NCI-H2171 (cell line): ENCODE data around the gene DHRSX.
"Not testable (repeated sequence)": the region's sequence is repeated elsewhere in the genome, so short reads cannot be mapped to it uniquely, and the experiment has no call there.

Experiments used
- DNase-seq: peaks from one replicate; lab custom pipeline; 2025; lab: John Stamatoyannopoulos, UW

Gene DHRSX

DNA sequence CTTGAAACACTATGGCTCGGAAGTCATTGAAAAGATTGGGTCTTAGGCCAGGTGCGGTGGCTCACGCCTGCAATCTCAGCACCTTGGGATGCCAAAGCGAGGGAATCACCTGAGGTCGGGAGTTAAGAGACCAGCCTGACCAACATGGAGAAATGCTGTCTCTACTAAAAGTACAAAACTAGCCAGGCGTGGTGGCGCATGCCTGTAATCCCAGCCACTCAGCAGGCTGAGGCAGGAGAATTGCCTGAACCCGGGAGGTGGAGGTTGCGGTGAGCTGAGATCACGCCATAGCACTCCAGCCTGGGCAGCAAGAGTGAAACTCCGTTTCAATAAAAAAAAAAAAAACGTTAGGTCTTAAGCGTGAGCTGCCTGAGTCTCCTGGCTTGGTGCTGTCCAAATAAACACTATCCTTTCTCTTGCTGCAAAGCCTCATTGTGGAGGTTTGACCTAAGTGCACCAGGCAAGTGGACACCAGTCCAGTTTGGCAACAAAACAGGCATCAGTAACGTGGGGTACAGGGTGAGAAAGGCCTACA, 185.9 kb downstream of the DHRSX start:
- no peak for DNase-seq

DNA sequence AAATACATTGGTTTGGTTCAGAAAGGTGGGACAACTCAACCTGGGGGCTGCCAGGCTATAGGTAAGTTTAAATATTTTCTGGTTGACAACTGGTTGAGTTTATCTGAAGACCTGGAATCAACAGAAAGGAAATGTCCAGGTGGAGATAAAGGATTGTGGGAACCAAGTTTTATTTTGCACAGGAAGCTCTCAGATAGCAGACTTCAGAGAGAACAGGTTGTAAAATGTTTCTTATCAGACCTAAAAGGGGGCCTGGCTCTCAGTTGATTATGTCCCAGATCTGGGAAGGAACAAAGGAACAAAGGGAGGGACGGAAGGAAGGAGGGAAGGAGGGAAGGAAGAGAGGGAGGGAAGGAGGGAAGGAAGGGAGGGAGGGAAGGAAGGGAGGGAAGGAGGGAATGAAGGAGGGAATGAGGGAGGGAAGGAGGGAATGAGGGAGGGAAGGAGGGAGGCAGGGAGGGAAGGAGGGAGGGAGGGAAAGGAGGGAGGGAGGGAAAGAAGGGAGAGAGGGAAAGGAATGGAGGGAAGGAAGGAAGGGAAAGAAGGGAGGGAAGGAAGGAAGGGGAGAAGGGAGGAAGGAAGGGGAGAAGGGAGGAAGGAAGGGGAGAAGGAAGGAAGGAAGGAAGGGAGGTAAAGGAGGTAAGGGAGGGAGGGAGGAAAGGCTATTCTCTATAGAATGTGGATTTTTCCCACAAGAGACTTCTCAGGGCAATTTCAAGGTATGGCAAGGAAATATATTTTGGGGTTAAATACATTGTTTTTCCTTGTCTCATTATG, 186.7 kb downstream of the DHRSX start:
- no peak for DNase-seq

DNA sequence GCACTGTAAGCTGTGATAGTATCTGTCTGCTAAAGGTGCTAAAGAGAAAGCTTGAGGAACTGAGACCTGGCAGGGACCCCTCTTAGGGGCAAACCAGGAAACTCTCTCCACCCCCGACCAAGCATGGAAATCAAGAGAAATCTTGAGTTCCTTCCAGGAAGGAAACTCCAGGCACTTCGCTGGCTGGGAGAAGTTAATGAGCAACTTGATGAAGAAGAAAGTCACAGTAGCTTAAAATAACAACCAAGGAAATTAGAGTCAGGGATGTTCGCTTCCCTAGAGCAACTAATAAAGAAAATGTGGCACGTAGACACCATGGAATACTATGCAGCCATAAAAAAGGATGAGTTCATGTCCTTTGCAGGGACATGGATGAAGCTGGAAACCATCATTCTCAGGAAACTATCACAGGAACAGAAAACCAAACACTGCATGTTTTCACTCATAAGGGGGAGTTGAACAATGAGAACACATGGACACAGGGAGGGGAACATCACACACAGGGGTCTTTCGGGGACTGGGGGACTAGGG, 188.7 kb downstream of the DHRSX start:
- DNase-seq = not testable (repeated sequence)

- DNase-seq = no peak
Measured at GRCh38 chrX:2311501-2311900, 189.3 kb downstream of the DHRSX start.

DNA sequence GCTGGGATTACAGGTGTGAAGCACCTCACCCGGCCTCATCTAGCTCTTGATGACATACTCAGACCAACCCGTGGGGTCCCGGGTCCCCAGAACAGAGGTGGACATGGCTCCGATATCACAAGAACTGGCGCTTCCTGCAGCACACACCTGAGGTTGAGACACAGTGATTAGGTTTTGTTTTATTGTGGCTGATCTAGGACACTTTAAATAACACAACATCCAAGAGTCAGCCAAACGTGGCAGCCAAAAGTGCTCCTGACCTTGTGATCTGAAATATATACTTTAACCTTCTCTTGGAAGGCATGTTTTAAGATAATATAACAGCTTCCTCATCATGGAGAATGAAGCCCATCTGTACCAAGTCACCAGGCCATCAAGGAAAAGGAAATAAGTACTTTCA, 198.9 kb downstream of the DHRSX start:
- DNase-seq = no peak

DNA sequence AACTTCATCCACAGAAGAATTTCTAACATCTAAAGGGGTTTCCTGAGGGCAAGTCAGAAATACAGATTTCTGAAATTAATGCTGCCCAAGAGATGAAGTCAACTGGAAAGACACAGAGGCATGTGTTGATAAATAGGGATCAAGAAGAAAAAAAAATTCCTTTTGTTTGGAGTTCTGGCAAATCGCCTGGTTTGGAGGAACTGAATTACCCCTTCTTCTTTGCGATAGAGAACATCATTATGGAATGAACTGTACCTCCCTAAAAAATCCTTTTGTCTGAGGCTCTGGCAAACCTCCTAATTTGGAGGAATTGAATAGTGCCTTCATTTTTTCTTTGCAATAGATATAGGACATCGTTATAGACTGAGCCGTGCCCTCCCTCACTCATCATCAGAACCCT, 200.9 kb downstream of the DHRSX start:
- no peak for DNase-seq

GRCh38 chrX:2286731-2287130, 214.0 kb downstream of the DHRSX start:
- DNase-seq = no peak

GRCh38 chrX:2284601-2285000, 216.2 kb downstream of the DHRSX start:
- no peak for DNase-seq

GRCh38 chrX:2284133-2284532, 216.6 kb downstream of the DHRSX start:
- no peak for DNase-seq

DNA sequence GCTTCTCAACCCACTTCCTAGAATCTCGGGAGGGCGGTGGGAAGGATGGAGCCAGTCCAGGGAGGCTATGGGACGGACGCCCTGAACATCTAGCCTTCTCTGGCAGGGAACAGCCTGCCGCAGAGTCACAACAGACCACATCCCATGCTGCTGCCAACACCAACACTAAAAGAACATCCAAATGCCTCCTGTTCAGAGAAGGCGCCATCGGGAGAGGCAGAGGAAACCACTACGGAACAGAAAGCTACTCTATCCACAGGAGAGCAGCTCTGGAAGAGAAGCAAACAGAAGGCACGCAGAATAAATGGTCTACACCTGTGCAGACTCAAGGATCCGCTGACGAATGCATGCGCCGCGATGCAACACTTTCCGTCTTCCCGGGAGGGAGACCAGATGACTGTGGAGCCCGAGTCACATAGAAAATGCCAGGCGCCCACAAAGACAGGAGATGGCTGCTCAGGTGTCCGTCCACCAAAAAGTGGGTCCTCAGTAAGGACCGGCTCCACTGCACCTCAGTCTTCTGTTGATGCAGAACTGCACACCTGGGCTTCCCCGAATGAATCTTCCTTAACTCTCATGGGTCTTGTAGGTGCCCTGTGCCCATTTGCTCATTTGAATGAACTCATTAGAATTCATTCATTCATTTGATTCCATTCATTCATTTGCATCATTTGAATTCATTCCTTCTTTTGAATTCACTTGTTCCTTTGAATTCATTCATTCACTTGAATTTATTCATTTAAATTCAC, 217.5 kb downstream of the DHRSX start:
- DNase-seq = no peak

DNA sequence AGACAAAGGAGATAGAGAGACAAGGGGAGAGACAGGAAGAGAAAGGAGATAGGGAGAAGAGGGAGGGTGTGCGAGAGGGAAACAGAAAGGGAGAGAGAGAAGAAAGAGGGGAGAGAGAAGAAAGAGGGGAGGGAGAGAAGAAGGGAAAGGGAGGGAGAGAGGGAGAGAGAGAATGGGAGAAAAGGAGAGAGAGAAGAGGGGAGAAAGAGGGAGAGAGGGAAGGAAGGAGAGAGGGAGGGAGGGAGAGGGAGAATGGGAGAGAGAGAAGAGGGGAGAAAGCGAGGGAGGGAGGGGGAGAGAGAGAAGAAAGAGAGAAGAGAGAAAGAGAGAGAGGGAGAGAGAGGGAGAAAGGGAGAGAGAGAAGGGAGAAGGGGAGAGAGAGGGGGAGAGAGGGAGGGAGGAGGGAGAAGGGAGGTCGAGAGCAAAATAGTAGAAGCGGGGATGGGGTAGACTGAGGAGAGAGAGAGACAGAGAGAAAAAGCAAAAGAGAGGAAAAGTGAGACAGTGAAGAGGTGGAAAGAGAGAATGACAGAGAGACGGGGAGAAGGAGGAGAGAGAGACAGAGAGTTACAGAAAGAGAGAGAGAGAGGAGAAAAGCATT, 218.2 kb downstream of the DHRSX start:
- no peak for DNase-seq

DNA sequence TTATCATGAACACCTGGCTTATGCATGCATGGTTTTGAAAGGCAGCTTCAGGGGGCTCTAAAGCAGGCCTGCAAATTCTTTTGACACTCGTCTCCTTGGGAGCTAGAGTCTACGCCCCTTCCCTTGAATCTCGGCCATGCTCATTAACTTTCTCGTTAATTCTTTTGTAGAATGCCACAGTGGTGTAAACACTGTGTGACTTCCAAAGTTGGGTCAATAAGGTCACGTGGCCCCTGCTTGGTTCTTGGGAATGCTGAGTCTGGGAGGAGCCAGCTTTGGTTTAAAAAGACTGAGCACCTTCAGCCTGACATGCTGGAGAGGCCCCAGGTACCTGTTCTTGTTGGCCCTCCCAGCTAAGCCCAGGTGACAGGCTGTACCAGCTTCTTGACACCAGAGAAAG, 228.4 kb downstream of the DHRSX start:
- no peak for DNase-seq

DNA sequence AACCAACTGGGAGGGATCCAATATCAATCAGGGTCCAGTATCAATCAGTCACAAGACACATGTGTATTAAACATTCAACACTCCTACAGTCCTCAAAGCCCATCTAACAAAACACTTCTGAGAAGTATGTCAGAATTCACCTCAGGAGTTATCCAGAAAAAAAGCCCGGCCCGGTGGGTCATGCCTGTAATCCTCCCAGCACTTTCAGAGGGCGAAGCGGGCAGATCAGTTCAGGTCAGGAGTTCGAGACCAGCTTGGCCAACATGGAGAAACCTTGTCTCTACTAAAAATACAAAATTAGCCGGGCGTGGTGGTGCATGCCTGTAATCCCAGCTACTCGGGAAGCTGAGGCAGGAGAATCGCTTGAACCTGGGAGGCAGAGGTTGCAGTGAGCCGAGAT, 229.2 kb downstream of the DHRSX start:
- DNase-seq = not testable (repeated sequence)

DNA sequence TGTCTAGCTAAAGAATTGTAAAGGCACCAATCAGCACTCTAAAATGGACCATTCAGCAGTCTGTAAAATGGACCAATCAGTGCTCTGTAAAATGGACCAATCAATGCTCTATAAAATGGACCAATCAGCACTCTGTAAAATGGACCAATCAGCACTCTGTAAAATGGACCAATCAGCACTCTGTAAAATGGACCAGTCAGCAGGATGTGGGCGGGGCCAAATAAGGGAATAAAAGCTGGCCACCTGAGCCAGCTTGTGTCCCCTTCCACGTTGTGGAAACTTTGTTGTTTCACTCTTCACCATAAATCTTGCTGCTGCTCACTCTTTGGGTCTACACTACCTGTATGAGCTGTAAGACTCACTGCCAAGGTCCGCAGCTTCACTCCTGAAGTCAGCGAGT, 230.0 kb downstream of the DHRSX start:
- not testable (repeated sequence) for DNase-seq

DNA sequence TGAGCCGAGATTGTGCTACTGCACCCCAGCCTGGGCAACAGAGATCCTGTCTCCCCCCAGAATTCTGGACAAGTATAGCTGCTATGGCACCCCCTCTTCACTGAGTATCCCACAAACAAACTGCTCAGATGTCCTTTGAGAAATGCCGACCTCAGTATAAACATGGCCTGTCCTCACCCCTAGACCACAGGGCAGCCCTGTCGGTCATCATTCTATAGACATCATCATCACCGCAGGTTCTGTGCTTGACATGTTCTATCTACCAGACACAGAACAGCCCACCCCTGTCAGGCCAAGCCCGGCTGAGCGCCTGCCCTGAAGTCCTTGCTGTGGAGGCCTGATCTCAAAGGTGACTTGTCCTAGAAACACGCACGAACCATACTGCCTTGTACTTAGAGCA, 232.9 kb downstream of the DHRSX start:
- no peak for DNase-seq

GRCh38 chrX:2266445-2267349, 234.1 kb downstream of the DHRSX start:
- DNase-seq = no peak

DNA sequence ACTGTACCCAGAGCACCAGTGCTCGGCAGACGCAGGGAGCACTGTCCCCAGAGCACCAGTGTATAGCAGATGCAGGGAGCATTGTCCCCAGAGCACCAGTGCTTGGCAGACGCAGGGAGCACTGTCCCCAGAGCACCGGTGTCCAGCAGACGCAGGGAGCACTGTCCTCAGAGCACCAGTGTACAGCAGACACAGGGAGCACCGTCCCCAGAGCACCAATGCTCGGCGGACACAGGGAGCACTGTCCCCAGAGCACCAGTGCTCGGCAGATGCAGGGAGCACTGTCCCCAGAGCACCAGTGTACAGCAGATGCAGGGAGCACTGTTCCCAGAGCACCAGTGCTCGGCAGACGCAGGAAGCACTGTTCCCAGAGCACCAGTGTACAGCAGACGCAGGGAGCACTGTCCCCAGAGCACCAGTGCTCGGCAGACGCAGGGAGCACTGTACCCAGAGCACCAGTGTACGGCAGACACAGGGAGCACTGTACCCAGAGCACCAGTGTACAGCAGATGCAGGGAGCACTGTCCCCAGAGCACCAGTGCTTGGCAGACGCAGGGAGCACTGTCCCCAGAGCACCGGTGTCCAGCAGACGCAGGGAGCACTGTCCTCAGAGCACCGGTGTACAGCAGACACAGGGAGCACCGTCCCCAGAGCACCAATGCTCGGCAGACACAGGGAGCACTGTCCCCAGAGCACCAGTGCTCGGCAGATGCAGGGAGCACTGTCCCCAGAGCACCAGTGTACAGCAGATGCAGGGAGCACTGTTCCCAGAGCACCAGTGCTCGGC, 234.9 kb downstream of the DHRSX start:
- DNase-seq = not testable (repeated sequence)

GRCh38 chrX:2264179-2265030, 236.4 kb downstream of the DHRSX start:
- DNase-seq = no peak

DNA sequence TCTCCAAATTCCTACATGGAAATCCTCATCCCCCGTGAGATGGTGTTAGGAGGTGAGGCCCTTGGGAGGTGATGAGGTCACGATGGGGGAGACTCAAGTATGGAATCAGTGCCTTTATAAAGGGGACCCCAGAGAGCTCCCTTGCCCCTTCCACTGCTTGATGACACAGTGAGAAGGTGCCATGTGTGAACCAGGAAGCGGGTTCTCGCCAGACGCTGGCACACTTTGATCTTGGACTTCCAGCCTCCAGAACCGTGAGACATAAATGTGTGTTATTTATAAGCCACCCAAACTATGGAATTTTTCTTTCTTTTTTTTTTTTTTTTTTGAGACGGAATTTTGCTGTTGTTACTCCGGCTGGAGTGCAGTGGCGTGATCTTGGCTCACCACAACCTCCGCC, 237.6 kb downstream of the DHRSX start:
- DNase-seq = no peak

DNA sequence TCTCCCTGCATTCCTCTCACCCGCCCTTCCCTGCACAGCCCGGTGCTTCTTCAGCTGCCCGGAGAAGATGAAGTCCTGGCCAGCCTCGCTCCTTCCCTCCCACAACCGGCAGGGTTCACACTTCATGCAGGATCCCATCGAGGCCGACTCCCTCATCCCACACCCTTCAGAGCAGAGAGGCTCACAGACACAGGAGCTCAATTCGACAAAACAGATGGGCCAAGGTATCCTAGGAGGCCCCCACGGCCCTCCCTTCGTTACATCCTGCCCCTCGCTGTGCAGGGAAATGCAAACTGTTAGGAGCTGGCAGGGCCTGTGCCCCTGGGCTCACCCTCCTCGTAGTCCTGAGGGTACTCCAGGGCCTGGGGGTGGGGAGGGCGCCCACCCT, 238.1 kb downstream of the DHRSX start:
- no peak for DNase-seq
